ENCODE results near the gene EZH1. TPM values are rescaled to one million over a fixed set of nuclear protein-coding genes. Genes with fewer than 3 reads are reported as not detected.
"Not testable (repeated sequence)": the region's sequence is repeated elsewhere in the genome, so short reads cannot be mapped to it uniquely, and the experiment has no call there.

Gene EZH1
- total RNA-seq, 4 donors from 2014 or later: 40.6 to 68.2 (median 54.6) TPM

DNA sequence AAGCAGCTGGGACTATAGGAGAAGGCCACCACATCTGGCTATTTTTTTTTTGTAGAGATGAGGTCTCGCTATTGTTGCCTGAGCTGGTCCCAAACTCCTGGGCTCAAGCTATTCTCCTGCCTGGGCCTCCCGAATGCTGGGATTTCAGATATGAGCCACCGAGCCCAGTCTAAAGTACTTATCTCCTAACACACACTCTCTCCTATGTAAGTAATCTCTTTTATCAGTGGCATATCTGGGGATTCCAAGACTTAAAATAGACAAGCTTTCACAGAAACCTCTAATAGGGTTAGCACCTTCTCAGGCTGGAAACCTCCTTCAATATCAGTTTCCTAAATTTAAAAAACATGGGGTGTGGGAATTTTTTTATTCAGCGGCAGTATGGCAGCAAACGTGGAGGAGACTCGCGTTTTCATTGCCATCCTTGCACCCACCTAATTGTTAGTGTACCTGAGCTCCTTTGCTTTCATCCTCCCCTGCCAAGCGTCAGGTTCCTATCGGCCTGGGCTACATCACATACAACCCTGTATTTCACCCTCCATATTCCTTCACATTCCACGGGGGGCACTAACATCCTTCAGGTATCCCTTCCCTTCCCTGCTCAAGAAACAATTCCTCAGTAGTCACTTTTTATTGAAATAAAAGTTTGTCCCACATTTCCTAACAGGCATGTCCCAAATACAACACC is 1.1 kb downstream of the EZH1 start:
- Histone ChIP-seq H3K36me3 (peaks cover 0 to 11% (median 0%) of the 10 kb centered on the region in 4 donors), H3K4me3 (peak overlapping the region; percentile 62 to 89 (median 82)), H3K27me3 (no peaks in the 10 kb centered on the region), H3K27ac (replicated peaks in 1 of 4) (peak overlapping the region; percentile 82 to 97 (median 92)), H3K4me1 (peaks cover 31 to 49% (median 42%) of the 10 kb centered on the region in 4 donors), H3K9me3 (no peaks in the 10 kb centered on the region)
- intact Hi-C loops (cut with DNase I): no loop called here
- TF ChIP-seq EP300 (IDR thresholded peaks at IDR 0.05): no peak
- TF ChIP-seq, protein P1, sequence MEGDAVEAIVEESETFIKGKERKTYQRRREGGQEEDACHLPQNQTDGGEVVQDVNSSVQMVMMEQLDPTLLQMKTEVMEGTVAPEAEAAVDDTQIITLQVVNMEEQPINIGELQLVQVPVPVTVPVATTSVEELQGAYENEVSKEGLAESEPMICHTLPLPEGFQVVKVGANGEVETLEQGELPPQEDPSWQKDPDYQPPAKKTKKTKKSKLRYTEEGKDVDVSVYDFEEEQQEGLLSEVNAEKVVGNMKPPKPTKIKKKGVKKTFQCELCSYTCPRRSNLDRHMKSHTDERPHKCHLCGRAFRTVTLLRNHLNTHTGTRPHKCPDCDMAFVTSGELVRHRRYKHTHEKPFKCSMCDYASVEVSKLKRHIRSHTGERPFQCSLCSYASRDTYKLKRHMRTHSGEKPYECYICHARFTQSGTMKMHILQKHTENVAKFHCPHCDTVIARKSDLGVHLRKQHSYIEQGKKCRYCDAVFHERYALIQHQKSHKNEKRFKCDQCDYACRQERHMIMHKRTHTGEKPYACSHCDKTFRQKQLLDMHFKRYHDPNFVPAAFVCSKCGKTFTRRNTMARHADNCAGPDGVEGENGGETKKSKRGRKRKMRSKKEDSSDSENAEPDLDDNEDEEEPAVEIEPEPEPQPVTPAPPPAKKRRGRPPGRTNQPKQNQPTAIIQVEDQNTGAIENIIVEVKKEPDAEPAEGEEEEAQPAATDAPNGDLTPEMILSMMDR (IDR thresholded peaks at IDR 0.05): peak in 1 of 3 experiments; percentile 25
- WGBS: 45% methylated on average over 10 of the region's 10 CpGs
- no peak for DNase-seq (ENCODE audit: extremely low spot score)

DNA sequence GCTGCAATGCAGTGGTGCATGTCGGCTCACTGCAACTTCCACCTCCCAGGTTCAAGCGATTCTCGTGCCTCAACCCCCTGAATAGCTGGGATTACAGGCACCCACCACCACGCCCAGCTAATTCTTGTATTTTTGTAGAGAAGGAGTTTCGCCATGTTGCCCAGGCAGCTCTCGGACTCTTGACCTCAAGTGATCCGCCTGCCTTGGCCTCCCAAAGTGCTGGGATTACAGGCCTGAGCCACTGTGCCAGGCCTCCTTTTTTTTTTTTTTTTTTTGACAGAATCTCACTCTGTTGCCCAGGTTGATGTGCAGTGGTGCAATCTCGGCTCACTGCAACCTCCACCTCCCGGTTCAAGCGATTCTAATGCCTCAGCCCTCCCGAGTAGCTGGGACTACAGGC is 1.9 kb downstream of the EZH1 start:
- DNase-seq (ENCODE audit: extremely low spot score); H3K4me3 ChIP-seq; H3K27me3 ChIP-seq; intact Hi-C loops (cut with DNase I); H3K9me3 ChIP-seq: not testable (repeated sequence)
- Histone ChIP-seq H3K4me1 (peaks cover 25 to 41% (median 34%) of the 10 kb centered on the region in 4 donors), H3K27ac (replicated peaks in 1 of 4) (peak overlapping the region in 3 of 4 donors; percentile 82 to 97 (median 95)), H3K36me3 (peaks cover 0 to 11% (median 0%) of the 10 kb centered on the region in 4 donors)
- 98% methylated on average over 11 of the region's 11 CpGs for WGBS

DNA sequence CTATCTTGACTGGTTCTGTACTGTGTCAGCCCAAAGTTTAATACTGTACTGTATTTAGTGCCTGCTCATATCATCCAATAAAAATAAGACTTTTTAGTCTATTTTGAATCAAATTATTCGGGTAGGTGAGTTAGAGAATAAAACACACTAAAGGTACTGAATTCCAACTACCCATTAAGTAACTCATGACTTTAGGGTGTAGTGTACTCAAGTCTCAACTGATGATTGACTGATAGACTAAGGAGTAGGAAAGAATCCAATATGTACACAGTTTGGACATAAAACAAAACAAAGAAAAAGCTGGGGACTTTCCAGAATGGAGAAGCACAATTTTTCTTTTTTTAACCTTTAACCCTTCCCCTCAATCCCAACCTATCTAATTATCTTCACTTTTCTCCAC is 4.1 kb downstream of the EZH1 start:
- H3K4me1 ChIP-seq: peaks cover 22 to 48% (median 44%) of the 10 kb centered on the region in 4 donors
- H3K27me3 ChIP-seq: no peaks in the 10 kb centered on the region
- H3K4me3 ChIP-seq: no peak overlapping the region
- intact Hi-C loops (cut with DNase I): no loop called here
- H3K9me3 ChIP-seq: no peaks in the 10 kb centered on the region
- WGBS: 88% methylated on average over 1 of the region's 1 CpG
- peaks cover 0 to 11% (median 3%) of the 10 kb centered on the region in 4 donors for H3K36me3 ChIP-seq
- TF ChIP-seq POLR2AphosphoS5 (IDR thresholded peaks at IDR 0.05) (no peak), POLR2A (IDR thresholded peaks at IDR 0.05; ENCODE audit: low read depth) (no peak), EP300 (IDR thresholded peaks at IDR 0.05) (no peak)
- TF ChIP-seq, protein P1 (IDR thresholded peaks at IDR 0.05): no peak
- H3K27ac ChIP-seq (replicated peaks in 1 of 4): no peak overlapping the region
- DNase-seq (ENCODE audit: extremely low spot score): no peak

DNA sequence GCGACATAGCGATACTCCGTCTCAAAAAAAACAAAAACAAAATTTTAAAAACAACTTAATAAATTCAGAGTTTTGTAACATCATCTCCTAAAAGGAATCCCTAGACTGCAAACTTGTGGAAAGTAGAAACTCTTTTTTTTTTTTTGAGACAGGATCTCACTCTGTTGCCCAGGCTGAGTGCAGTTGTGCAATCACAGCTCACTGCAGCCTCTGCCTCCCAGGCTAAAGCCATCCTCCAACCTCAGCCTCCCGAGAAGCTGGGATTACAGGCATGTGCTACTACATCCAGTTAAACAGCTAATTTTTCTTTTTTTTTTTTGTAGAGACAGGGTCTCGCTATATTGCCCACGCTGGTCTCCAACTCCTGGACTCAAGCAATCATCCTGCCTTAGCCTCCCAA is 19.7 kb downstream of the EZH1 start:
- TF ChIP-seq POLR2A (IDR thresholded peaks at IDR 0.05; ENCODE audit: low read depth) (no peak), EP300 (IDR thresholded peaks at IDR 0.05) (no peak), POLR2AphosphoS5 (IDR thresholded peaks at IDR 0.05) (no peak)
- TF ChIP-seq, protein P1 (IDR thresholded peaks at IDR 0.05): no peak
- Histone ChIP-seq H3K9me3 (no peaks in the 10 kb centered on the region), H3K4me3 (no peak overlapping the region), H3K27ac (replicated peaks in 1 of 4) (no peak overlapping the region), H3K4me1 (no peaks in the 10 kb centered on the region), H3K27me3 (no peaks in the 10 kb centered on the region), H3K36me3 (peaks cover 87 to 100% (median 98%) of the 10 kb centered on the region in 4 donors)
- 96% methylated on average over 6 of the region's 6 CpGs for WGBS
- no peak for DNase-seq (ENCODE audit: extremely low spot score)
- intact Hi-C loops (cut with DNase I): no loop called here

DNA sequence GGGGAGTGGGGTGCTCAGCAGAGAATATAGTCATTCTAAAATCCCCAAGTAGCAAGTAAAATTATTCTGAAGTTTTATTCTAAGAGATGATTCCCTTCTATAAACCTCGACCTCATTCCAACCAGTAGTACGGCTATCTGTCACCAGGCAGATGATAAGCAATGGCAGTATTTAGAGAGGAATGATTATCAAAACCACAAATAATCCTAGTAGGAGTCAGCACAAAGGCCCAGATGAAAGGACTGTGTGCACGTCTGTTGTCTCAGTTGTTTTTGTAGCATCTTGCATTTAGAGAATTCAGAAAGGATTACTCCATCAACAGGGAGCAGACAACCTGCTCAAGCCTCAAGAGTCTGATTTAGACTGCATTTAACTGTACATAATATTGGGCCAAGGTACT is 21.2 kb downstream of the EZH1 start:
- DNase-seq (ENCODE audit: extremely low spot score): no peak
- Histone ChIP-seq H3K27ac (replicated peaks in 1 of 4) (no peak overlapping the region), H3K4me1 (no peaks in the 10 kb centered on the region), H3K27me3 (no peaks in the 10 kb centered on the region), H3K4me3 (no peak overlapping the region), H3K9me3 (no peaks in the 10 kb centered on the region), H3K36me3 (peaks cover 81 to 100% (median 98%) of the 10 kb centered on the region in 4 donors)
- intact Hi-C loops (cut with DNase I): loop anchor here (5.0 kb wide), 1 partner anchor 99 kb away; the partner anchor contains the start of gene BECN1
- TF ChIP-seq EP300 (IDR thresholded peaks at IDR 0.05) (no peak), POLR2A (IDR thresholded peaks at IDR 0.05; ENCODE audit: low read depth) (no peak), POLR2AphosphoS5 (IDR thresholded peaks at IDR 0.05) (no peak)
- TF ChIP-seq, protein P1 (IDR thresholded peaks at IDR 0.05): no peak
- 88% methylated on average over 3 of the region's 3 CpGs for whole genome bisulfite sequencing

Data from esophagus muscularis mucosa (tissue), 4 donors.